ENCODE data around the gene RANBP9. TPM values are rescaled to one million over a fixed set of nuclear protein-coding genes. Genes with fewer than 3 reads are reported as not detected.

RANBP9 gene
- total and polyA plus RNA-seq, 8 donors = 13.1 to 51.4 (median 19.8) TPM

GRCh38 chr6:13574149-13574570 lies 137.5 kb downstream of the RANBP9 start:
- intact Hi-C loops (cut with DNase I; ENCODE audit: low total_unique reads) = no loop called here
- Histone ChIP-seq H3K27ac (peak overlapping the region; percentile 95 to 100 (median 98)), H3K4me3 (peak overlapping the region; percentile 69 to 89 (median 80)), H3K27me3 (no peaks in the 10 kb centered on the region), H3K4me1 (peaks cover 8 to 28% (median 19%) of the 10 kb centered on the region in 4 donors), H3K36me3 (no peaks in the 10 kb centered on the region), H3K9me3 (no peaks in the 10 kb centered on the region)
- 0 to 4% (median 1%) methylated on average over 11 to 46 of the region's 46 CpGs for WGBS, 5 donors
- TF ChIP-seq POLR2AphosphoS5 (IDR thresholded peaks at IDR 0.05) (peak; percentile 28 to 86 (median 86)), CTCF (IDR thresholded peaks at IDR 0.05) (peak in 4 of 7 experiments; percentile 14 to 63 (median 40)), POLR2A (IDR thresholded peaks at IDR 0.05) (no peak), EP300 (IDR thresholded peaks at IDR 0.05) (no peak)
- DNase-seq = peak; percentile 93 to 99

GRCh38 chr6:13573669-13574110 lies 137.9 kb downstream of the RANBP9 start:
- intact Hi-C loops (cut with DNase I; ENCODE audit: low total_unique reads) = no loop called here
- Histone ChIP-seq H3K4me1 (peaks cover 8 to 28% (median 19%) of the 10 kb centered on the region in 4 donors), H3K9me3 (no peaks in the 10 kb centered on the region), H3K36me3 (no peaks in the 10 kb centered on the region), H3K27ac (peak overlapping the region; percentile 95 to 100 (median 98)), H3K4me3 (peak overlapping the region; percentile 69 to 89 (median 80)), H3K27me3 (no peaks in the 10 kb centered on the region)
- WGBS, 5 donors = 3 to 7% (median 4%) methylated on average over 14 of the region's 14 CpGs
- no peak for TF ChIP-seq POLR2A (IDR thresholded peaks at IDR 0.05)
- no peak for TF ChIP-seq CTCF (IDR thresholded peaks at IDR 0.05)
- no peak for TF ChIP-seq EP300 (IDR thresholded peaks at IDR 0.05)
- TF ChIP-seq POLR2AphosphoS5 (IDR thresholded peaks at IDR 0.05) = peak in 1 of 3 donors; percentile 17
- DNase-seq = peak; percentile 35 to 73

- intact Hi-C loops (cut with DNase I; ENCODE audit: low total_unique reads) = no loop called here
- H3K9me3 ChIP-seq = no peaks in the 10 kb centered on the region
- peak overlapping the region in 4 of 5 donors; percentile 95 to 100 (median 98) for H3K27ac ChIP-seq
- H3K36me3 ChIP-seq = no peaks in the 10 kb centered on the region
- peak overlapping the region; percentile 69 to 89 (median 80) for H3K4me3 ChIP-seq
- WGBS, 5 donors = 64 to 79% (median 71%) methylated on average over 16 of the region's 16 CpGs
- H3K4me1 ChIP-seq = peaks cover 8 to 28% (median 19%) of the 10 kb centered on the region in 4 donors
- DNase-seq = no peak
- no peak for TF ChIP-seq EP300 (IDR thresholded peaks at IDR 0.05)
- TF ChIP-seq POLR2A (IDR thresholded peaks at IDR 0.05) = no peak
- no peak for TF ChIP-seq POLR2AphosphoS5 (IDR thresholded peaks at IDR 0.05)
- TF ChIP-seq CTCF (IDR thresholded peaks at IDR 0.05) = no peak
- H3K27me3 ChIP-seq = no peaks in the 10 kb centered on the region
These were observed 138.5 kb downstream of the RANBP9 start for GRCh38 chr6:13572951-13573654.

- intact Hi-C loops (cut with DNase I; ENCODE audit: low total_unique reads) = no loop called here
These were observed 139.4 kb downstream of the RANBP9 start for GRCh38 chr6:13572240-13572639.

More at GRCh38 chr6:13572240-13572639, 139.4 kb downstream of the RANBP9 start:
- Histone ChIP-seq H3K27me3 (no peaks in the 10 kb centered on the region), H3K4me3 (no peak overlapping the region), H3K36me3 (no peaks in the 10 kb centered on the region), H3K4me1 (peaks cover 8 to 28% (median 19%) of the 10 kb centered on the region in 4 donors), H3K27ac (no peak overlapping the region), H3K9me3 (no peaks in the 10 kb centered on the region)
- 85 to 94% (median 88%) methylated on average over 7 of the region's 7 CpGs for WGBS, 5 donors
- DNase-seq = no peak
- TF ChIP-seq POLR2AphosphoS5 (IDR thresholded peaks at IDR 0.05) (no peak), CTCF (IDR thresholded peaks at IDR 0.05) (no peak), EP300 (IDR thresholded peaks at IDR 0.05) (no peak), POLR2A (IDR thresholded peaks at IDR 0.05) (no peak)

Other genes starting within 250 kb of the RANBP9 start
- 10 to 100 TPM in 4 of 5 donors, 1 to 10 TPM in 1; 7.6 to 29.4 (median 17.1) TPM for gene GFOD1, start 224.2 kb downstream of the RANBP9 start, total RNA-seq
- gene GFOD1, start 224.2 kb downstream of the RANBP9 start, polyA plus RNA-seq = 1 to 10 TPM in 2 of 3 donors, under 1 TPM in 1; 0.76 to 5.3 (median 1.1) TPM
- 10 to 100 TPM in 1 of 5 donors, 1 to 10 TPM in 4; 1.8 to 10.3 (median 5.1) TPM for gene SIRT5, start 137.2 kb downstream of the RANBP9 start, total RNA-seq
- gene SIRT5, start 137.2 kb downstream of the RANBP9 start, polyA plus RNA-seq = 1 to 10 TPM; 4.1 to 6.9 (median 4.3) TPM
- 100 to 1,000 TPM in 1 of 5 donors, 10 to 100 TPM in 4; 18.1 to 147 (median 67.9) TPM for gene NOL7, start 96.5 kb downstream of the RANBP9 start, total RNA-seq
- 10 to 100 TPM; 50.8 to 68.7 (median 57.3) TPM for gene NOL7, start 96.5 kb downstream of the RANBP9 start, polyA plus RNA-seq
- 10 to 100 TPM in 2 of 5 donors, 1 to 10 TPM in 3; 2.3 to 11.9 (median 5.5) TPM for gene MCUR1, start 102.7 kb upstream of the RANBP9 start, total RNA-seq
- gene MCUR1, start 102.7 kb upstream of the RANBP9 start, polyA plus RNA-seq = 10 to 100 TPM in 2 of 3 donors, 1 to 10 TPM in 1; 7.5 to 16.4 (median 16.4) TPM
- under 1 TPM in 1 of 5 donors, not detected in 4; 0.18 TPM for gene RNF182, start 213.1 kb upstream of the RANBP9 start, total RNA-seq
- under 1 TPM in 1 of 3 donors, not detected in 2; 0.10 TPM for gene RNF182, start 213.1 kb upstream of the RANBP9 start, polyA plus RNA-seq